Hepatic stellate cell (primary cell): ENCODE results near the gene MTA3.

Experiments
- DNase-seq: peaks from one replicate; pipeline ENCODE4 v3.0.0; 2011; ENCODE audit warnings: low spot score

The MTA3 gene

DNA sequence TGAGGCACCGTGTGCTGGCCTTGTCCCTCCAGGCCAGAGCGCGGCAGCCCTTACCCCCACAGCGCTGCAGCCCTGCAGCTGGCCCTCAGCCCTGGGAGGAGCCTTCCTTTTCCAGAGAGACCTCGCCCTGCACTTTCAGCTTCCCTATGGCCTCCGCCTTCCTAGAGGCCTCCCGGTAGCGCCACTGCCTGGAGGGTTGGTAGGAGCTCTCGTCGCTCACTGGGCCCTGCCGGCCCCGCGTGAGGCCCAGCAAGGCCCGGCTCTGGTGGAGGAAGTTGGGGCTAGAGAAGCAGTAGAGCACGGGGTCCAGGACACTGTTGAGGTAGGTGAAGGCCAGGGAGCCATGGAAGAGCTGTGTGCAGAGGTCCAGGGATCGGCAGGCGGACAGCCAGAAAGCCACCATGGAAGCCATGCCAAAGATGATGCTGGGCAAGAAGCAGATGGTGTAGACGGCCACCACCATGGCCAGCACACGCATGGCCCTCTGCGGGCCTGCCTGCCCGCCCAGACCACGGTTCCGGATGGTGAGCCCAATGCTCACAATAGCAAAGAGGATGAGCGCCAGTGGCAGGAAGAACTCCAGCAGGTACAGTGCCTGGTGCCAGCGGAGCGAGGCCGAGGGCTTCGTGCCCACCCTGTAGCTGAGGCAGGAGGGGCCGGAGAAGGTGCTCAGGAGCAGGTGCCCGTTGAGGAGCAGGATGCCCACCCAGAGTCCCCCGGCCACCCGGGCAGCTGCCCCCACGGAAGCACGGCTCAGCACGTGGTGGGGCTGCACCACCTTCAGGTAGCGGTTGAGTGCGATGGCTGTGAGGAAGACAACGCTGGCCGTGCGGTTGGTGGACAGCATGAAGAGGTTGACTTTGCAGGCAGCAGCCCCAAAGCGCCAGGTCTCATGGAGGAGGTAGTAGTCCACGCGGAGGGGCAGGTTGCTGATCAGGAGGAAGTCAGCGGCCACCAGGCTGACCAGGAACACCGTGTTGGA, 194.7 kb downstream of the MTA3 start:
- no peak for DNase-seq

DNA sequence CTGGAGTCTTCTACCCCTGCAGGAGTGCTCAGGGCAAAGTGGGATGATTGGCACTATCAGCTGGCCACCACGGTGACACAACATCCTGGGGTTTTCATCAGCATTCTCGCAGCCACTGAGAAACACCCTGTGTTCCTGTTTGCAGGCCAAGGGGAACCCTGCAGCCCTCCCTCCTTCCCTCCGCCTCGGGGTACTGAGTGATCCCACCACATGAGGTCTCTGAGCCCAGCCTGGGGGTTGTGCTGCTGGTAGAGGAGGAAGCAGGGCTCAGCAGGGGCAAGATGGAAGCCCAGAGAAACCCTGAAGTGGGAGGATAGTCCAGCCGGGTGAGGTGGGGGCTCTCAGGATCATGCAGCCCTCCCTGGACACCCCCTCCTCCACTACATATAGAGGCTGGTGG, 195.7 kb downstream of the MTA3 start, which contains the start of gene OXER1:
Gene OXER1 (minus strand): TSS at position 40 of the 400 bp plus-strand sequence. CDS start 73 bp downstream, outside the sequence.
- DNase-seq = no peak

DNA sequence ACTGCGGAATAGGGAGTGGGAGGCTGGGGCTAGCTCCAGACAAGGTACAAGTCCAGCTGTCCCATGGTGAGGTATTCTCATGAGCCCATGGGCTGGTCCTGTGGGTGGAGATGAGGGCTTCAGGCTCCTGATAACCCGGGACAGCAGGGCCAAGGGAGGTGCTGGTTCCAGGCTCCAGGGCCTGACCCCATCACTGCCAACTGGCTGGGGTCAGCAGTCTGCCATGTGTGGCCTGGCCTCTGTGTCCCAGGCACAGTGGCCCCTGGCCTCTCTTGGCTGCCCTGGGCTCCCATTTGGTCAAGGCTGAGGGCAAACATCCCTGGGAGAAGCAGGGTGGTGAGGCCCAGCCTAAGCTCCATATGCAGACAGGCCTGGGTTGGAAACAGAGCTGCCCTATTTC, 196.5 kb downstream of the MTA3 start:
- DNase-seq = no peak

DNA sequence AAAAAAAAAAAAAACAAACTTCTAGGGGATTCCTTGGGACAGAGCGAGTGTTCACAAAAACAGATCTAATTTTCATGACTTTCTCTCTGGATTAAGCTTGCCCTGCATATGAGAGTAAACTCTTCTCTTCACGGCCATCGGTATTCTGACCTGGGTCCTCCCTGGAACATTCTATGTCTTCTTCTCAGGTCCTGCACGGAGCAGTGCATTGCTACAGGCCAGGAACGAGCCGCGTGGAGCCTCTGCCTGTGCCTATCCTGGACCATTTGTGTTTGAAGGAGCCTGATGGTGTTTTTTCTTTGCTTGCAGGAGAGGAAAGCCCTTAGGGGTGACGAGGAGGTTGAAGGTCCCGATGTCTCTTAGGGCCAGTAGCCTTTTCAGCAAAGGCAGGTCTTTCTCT, 197.3 kb downstream of the MTA3 start:
- no peak for DNase-seq

DNA sequence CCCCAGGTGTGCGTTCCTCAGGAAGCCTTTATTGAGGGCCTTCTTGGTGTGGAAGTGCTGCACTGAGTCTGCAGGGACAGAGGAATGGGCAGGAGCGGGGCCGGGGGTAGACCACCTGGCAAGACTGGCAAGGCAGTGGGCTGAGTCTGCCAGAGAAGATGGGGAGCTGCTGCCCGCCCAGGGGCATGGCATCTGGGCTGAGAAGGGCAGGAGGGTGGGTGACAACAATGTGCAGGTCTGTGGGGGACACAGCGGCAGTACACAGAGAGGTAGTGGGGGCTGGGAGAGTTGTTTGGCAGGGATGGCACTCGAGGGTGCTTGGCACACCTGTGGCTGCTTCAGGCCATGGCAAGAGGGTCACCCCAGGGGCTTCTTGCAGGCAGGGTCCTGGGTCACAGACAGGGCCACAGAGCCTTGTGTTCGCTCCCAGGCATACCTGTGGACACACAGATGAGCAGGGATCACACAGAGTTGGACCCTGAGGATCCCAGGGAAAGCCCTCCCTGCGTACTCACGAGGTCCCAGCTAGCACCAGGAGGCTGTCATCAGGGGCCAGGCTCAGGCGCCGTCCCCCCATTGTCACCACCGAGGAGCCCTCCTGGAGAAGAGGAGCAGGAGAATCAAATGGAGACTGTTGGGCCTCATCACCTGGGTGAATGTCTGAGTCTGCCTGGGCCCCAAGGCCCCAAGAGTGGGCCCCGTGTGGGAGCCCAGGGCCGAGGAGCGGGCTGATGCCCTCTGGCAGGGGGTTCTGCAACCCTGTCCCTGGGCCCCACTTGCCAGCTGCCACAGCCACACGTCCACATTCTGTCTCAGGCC, 198.9 kb downstream of the MTA3 start:
- DNase-seq = no peak

DNA sequence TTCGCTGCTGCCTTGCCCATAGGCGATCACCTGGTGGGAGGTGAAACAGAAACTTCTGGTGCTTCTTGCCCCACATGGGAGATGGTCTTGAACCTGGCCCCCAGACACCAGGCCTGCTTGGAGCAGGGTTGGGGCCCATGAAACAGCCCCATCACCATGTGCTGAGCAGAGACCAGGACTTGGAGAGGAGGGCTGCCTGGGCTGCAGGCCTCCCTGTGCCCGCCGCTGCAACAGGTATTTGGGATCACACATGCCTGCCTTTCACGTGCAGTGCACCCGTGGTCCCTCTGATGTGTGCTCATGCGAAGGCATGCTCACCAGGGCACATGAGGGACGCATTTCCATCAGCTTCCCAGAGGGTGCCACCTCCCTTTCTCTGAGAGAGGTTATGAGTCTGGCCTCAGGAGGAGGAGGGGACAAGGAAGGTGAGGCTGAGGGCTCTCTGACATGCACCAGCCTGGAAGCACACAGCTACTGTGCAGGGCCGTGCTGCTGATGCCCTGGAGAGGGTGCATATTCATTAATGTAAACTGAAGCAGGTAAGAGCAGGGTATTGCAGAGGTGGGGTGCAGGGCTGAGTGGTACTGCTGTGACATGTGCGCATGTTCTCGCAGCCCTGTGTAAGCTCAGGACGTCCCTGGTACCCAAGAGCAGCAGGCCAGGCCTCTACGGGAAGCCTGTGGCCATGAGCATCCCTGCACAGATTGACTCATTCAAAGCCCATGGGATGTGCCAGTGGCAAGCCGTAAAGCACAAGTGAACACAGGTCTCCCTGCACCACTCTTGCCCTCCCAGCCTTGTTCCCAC, 199.7 kb downstream of the MTA3 start:
- no peak for DNase-seq

DNA sequence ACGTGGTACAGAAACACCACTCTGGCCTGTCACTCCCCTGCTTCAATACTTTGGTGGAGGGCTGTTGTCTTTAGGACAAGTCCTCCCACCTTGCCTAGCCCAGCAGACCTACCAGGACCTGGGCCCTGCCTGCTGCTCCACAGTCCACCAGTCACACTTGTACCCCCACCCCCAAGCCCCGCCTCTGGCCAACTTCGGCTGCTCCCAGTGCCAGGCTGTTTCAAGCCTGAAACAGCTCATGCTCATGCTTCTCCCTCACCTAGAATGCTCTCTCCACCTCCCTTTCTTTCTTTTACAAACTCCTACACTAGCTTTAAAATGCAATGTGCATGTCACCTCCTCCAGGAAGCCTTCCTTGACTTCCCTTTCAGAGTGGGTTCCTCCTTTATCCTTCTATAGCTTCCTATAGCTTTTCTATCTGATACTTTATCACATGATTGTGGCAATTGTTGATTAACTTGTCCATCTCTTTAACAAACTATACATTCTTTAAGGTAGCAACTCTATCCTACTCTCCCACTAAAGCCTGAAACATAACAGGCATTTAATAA, 200.3 kb downstream of the MTA3 start:
- no peak for DNase-seq

DNA sequence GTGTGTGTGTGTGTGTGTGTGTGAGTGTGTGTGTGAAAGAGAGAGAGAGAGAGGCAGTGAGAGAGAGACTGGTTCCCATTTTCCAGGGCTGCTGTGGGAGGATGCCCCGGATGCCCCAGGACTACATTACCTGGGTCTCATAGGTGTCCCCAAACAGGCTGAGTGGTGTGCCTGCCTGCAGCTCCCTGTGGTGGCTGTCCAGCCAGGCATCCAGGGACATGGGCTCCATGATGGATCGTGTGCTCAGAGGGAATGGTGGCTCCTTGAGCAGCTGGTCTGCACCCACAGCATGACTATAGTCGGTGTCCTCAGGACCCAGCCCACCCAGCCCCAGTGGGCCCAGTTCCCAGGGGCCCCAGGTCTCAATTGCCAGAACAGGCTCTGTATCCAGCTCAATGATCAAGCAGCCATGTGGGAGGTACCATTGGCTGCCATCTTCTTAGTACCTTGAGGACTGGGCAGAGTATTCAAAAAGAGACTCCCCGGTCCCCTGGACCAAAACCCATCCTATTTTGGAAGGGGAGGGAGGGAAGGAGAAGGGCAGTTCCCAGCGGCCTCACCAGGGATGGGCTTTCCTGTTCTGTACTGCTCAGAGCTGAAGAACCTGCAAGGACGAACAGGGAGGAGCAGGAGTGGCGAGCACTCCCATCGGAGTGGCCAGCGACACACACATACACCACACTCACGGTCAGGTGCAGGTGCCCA, 201.3 kb downstream of the MTA3 start:
- DNase-seq = no peak

DNA sequence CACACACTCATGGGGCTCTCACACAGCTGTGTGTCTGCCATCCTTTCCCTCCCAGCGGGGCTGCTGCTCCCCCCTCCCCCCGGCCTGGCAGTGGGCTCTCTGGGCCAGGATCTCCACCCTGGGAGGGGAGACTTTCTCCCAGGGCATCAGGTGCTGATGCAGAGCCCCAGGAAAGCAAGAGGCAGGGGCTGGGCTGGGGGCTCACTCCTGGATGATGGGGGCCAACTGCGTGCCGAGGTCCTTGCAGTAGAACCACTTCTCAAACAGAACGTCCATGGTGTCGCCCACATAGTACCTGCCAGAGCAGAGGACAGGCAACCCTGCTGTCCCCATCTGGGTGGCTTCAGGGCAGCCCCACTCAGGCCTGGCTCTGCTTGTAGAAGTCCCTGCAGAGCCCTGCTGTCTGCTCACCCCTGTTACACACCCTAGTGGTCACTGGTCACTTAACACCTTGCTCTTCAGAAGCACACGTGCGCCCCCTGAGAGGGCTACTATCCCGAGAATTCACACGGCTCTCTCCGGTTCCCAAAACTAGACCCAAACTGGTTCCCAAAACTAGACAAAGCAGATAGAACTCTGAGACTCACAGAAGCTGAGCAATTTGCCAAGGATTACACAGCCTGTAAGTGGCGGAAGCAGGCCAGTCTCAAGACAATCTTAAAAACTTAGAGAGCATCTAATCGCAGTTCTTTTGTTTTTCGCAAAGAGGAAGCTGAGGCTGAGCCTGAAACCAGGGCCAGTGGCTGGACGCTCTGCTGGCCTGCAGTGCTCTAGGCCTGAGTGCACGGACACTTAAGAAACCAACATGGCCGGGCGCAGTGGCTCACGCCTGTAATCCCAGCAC, 202.1 kb downstream of the MTA3 start:
- DNase-seq = peak; percentile 63

DNA sequence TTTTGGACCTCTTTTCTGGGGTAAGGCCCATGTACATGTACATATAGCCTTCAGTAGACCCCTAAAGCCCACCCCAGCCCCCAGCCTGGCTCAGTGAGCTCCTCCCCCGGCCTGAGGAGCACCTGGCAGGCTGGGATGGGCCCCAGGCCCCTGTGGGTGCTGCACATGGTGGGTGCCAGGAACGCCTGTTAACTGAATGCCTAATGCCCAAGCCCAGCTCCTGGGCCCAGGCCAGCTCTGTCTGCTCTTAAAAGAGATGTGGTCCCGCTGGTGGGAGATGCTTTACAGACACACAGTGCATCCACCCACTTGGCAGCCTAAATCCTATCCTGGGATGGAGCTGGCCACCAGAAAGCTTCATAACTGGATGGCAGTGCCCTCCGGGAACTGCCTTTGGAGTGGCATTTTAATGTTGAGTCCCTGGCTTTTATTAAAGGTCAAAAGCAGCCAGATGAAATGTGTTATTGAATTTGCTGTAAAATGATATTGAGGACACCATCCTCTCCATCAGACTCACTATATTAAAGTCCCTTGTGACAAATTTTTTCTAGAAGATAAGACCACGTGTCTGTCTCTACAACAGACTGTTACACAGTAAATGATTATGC, 203.2 kb downstream of the MTA3 start:
- DNase-seq = no peak

DNA sequence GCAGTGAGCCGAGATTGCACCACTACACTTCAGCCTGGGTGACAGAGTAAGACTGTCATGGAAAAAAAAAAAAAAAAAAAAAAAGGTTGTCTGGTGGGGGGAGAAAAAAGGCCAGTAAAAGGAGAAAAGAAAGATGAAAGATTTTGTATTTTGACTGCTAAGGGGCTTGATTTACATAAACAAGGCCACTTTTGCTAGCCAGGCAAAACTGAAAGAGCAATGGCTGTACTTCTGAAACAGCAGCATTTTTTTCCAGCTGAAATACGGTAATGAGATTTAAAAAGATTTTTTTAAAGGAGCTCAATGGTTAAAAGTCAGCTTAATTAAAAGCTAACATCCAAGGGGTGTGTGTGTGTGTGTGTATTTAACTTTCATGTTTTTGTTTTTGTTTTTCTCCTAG, 206.8 kb downstream of the MTA3 start:
- no peak for DNase-seq

DNA sequence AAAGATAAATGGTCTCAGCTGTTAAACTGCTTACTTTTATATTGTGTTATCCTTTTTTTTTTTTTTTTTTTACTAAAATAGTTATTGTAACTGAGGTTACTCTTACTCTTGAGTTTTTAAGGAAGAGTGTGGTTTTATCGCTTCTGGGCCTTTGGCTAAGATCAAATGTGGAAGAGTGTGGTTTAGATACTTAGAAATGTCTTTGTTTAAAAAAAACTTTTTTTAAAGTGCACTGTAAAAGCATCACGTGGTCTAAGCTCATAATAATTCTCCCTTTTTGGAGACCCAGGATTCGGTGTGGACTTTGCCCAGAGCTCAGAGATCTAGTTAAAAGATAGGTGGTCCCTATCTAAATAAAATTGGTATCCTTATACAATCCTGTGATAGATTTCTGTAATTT, 207.4 kb downstream of the MTA3 start:
- no peak for DNase-seq

DNA sequence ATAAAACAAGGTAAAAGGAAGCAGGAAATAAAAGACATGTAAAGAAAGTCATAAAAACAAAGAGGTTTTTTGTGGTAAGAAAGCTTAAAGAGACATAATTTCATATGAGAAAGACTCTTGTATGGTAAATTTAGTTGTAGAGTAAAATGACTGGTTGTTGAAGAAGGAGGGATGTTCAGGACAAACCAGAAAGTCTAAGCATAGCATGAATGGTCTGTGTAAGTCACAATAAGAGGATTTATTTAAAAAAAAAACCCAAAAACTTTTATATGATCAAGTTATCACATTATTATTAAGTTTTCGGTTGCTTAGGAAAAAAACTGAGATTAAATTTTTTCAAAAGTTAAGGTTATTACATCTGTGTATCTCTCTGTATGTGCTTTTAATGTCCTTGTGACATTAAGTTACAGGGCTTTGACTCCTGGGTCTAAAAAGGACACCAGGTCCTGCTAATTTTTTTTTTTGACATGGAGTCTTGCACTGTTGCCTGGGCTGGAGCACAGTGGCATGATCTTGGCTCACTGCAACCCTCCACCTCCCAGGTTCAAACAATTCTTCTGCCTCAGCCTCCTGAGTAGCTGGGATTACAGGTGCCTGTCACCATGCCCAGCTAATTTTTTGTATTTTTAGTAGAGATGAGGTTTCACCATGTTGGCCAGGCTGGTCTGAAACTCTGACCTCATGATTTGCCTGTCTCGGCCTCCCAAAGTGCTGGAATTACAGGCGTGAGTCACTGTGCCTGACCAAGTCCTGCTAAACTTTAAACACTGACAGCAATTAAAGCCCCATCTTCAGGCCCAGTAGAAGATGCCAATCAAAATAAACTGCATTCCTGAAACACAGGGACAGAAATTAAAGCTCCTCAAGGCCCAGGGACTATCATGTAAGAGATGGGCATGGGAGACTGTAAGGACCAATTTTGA, 209.7 kb downstream of the MTA3 start:
- DNase-seq = no peak

DNA sequence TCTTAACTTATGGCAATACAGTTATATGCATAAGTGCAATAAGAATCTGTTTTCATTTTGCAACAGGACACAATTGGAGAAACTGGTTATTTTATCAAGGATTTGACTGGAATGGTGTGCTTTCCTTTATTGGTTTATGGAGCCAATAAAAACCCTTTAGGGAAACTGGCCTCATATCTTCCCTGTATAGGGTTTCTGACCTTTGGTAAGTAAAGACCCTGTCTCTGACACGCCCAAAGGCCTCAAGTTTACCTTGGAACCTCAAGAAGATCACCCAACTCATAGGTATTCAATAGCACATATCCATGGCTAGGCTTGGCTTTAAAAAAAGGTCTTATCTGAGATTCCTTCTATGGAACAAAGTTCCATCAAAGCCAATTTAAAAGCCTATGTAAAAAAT, 212.7 kb downstream of the MTA3 start:
- DNase-seq = no peak

DNA sequence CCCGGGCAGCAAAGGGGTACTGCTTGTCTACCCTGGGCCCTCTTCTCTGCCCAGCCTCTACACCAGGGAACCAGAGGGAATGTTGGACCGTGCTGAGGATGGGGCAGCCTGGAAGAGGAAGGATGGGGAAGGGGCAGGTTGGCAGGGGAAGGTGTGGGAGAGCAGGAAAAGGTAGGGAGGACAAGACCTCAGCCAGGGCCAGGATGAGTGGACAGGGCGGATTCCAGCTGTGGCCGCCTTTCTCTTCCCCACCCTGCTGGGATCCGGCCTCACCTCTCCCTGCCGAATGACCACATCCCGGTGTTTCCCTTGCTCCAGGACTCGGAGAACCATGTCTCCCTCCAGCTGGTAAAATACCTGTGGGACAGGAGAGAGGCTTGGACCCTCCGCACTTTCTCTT, 215.1 kb downstream of the MTA3 start:
- DNase-seq = no peak

DNA sequence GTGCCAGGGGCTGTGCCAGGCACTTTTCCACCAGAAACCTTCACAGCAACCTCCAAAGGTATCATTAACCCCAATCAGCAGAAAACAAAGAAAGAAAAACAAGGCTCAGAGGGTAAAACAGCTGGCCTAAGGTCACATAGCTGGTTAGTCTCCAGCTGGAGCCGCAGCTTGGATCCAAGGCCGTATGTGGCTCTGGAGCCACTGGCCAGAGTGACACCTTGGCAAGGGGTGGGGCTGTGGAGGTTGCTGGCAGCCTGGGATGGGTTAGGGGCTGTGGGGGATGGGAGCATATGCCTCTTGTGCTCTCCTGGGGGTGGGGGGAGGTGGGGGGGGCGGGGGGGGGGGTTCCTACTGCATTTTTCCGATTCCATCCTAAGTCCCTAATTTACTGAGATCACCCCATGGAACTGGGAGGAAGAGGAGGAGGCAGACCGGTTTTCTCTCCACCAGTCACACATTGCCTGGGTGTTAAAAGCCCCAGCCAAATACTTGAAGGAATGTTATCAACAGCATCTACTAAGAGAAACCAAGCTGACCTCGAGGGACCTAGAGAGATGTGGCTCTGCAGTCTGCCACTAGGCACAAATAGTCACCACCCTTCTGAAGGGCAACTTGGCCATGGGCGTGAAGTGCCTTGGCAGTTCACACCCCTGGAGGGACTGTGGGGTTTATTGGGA, 215.9 kb downstream of the MTA3 start:
- DNase-seq = no peak

DNA sequence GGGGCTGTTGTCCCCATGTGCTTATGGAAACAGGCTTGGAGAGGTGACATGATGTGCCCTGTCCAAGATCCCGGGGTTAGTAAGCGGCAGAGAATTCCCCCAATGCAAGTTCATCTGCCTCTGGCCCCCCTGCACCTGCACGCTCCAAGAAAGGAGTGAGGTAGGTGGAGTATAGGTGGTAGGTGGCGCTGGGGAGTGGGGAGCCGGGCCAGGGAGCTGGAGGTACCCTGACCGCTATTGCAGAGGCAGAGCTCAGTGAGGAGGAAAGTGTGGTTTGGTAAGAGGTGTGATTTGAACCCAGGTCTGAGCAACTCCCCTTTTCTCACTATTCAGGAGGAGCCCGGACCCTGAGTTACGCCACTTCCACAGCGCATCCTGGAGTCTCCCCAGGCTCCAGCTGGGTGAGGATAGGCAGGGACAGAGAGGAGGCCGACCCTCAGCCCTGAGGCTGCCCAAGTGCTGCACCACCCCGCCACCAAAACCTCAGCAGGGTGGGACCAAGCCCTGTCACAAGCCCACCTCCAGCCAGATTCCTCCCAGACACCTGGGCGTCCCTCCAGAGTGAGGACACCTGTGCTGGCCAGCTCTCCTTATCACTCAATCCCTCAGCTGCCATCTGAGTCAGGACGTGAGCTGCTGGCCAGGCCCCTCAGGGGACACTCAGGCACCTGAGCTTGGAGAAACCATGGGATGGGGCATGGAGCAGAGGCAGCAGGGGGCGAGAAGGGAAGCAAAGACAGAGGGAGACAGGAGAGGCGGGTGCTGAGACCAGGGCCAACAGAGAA, 218.3 kb downstream of the MTA3 start:
- no peak for DNase-seq
